ENCODE data around the gene BCAN.

The BCAN gene

DNA sequence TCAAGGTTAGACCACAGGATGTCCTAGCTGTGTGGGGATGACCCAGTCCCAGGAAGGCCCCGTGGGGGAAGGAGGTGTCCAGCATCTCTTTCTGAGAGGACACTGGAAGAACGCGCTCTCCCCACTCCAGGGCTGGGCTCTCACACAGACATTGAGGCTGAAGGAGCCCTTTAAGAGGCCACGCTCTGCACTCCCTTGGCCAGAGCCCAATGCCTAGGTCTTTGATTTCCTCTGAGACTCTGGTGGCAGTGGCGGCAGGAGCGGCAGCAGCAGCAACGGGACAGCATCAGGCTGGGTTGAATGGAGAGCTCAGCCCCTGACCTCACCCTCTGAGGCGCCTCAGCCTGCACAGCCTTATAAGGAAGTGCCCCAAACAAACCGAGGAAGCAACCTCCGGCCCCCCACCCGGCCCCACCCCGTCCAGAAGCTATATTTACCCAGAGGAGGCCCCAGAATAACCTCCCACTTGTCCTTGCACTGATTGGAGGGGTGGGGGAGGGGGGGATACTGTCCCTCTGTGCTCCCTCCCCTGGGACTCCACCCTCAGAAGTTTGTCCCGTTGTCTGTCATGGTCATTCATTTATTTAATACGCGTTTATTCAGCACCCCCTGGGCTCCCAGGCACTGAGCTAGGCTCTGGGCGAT lies 23.0 kb downstream of the BCAN start:
- ChIA-PET POLR2A (no interaction called here), CTCF (interaction anchor here (0.9 to 13.1 kb wide), 11 partner anchors 9 to 225 kb away, joined by 3 to 409 read pairs (median 6); partner anchors contain the start of genes CRABP2, HAPLN2, ISG20L2 and METTL25B)
- TF ChIP-seq, protein P1, sequence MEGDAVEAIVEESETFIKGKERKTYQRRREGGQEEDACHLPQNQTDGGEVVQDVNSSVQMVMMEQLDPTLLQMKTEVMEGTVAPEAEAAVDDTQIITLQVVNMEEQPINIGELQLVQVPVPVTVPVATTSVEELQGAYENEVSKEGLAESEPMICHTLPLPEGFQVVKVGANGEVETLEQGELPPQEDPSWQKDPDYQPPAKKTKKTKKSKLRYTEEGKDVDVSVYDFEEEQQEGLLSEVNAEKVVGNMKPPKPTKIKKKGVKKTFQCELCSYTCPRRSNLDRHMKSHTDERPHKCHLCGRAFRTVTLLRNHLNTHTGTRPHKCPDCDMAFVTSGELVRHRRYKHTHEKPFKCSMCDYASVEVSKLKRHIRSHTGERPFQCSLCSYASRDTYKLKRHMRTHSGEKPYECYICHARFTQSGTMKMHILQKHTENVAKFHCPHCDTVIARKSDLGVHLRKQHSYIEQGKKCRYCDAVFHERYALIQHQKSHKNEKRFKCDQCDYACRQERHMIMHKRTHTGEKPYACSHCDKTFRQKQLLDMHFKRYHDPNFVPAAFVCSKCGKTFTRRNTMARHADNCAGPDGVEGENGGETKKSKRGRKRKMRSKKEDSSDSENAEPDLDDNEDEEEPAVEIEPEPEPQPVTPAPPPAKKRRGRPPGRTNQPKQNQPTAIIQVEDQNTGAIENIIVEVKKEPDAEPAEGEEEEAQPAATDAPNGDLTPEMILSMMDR (IDR thresholded peaks at IDR 0.05; ENCODE audit: insufficient read depth, low read length, missing control alignments): no peak
- no peak for DNase-seq (ENCODE audit: low read depth, low spot score)
- H3K4me3 ChIP-seq (ENCODE audit: low read depth, low read length): no peak overlapping the region

DNA sequence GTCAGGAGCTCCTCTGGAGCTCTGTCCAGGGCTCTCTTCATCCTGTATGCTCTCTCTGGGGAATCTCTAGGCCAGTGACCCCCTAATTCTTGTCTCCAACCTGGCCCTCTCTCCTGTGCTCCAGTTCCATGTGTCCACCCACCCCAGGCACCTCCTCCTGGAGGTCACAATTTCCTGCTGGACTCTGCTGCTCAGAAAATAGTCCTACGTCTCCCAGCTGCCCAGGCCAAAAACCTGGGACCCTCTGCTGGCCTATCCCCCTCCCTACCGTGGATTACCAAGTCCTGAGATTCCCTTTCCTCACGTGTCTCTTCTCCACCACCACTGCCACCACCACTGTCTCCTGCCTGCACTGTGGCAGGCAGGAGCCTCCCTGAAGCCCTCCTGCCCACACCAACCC lies 23.6 kb downstream of the BCAN start:
- POLR2A ChIA-PET: no interaction called here
- CTCF ChIA-PET: interaction anchor here (0.9 to 13.1 kb wide), 10 partner anchors 8 to 59 kb away, joined by 3 to 409 read pairs (median 6); partner anchors contain the start of genes CRABP2, HAPLN2, ISG20L2 and METTL25B
- no peak for DNase-seq (ENCODE audit: low read depth, low spot score)
- H3K4me3 ChIP-seq (ENCODE audit: low read depth, low read length): no peak overlapping the region
- TF ChIP-seq, protein P1 (IDR thresholded peaks at IDR 0.05; ENCODE audit: insufficient read depth, low read length, missing control alignments): no peak

DNA sequence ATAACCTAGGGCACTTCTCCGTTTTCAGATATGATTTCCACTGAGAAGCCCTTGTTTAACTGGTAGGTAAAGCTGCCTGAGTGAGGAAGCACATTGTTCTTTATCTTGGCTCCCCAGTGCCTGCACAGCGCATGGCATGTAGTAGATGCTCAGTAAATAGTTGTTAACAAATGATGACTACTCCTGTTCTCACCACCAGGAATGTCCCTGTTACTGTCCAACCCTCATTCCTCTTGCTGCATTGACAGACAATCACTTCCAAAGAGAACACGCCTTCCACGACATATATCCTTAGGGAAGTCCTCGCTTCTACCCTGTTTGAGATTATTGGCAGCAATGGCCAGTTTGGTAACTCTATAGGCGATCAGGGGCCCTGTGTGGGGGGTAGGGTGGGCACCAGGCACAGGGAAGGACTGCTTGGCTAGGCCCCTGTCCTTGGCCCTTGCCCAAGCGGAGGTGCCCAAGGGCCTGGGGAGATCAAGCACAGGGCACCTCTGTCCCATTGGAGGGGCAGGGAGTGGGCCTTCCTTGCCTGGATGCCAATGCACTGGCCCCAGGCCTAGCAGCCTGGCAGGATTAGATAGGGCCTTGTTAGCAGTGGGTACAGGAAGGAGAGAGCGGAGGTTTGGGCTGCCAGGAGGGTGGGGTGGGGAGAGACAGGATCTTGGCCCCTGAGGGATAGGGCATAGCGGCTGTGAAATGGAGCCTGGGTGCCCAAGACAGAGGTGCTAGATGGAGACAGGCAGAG lies 25.1 kb downstream of the BCAN start:
- TF ChIP-seq, protein P1 (IDR thresholded peaks at IDR 0.05; ENCODE audit: insufficient read depth, low read length, missing control alignments): no peak
- POLR2A ChIA-PET: interaction anchor here (1.2 kb wide), 1 partner anchor 10 kb away, joined by 3 read pairs; no protein-coding TSS in a partner anchor
- H3K4me3 ChIP-seq (ENCODE audit: low read depth, low read length): no peak overlapping the region
- no peak for DNase-seq (ENCODE audit: low read depth, low spot score)
- CTCF ChIA-PET: interaction anchor here (0.7 to 13.1 kb wide), 10 partner anchors 7 to 57 kb away, joined by 3 to 409 read pairs (median 7); partner anchors contain the start of genes HAPLN2, ISG20L2, METTL25B and NES

DNA sequence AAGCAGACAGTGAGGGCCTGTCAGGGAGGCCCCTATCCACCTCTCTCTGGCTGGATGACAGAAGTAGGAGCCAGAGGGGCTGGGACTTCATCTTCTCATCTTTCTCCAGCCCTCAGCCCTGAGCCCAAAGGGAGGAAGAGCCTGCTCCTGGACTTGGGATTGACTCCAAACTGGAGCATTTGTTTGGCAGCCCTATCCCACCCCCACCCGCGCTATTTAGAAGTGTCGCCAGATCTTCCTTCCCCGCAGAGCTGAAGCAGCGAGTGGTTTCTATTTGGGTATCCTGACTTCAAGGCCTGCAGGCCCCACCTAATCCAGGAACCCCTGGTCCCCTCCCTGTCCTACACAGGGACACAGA lies 25.7 kb downstream of the BCAN start:
- no peak for DNase-seq (ENCODE audit: low read depth, low spot score)
- H3K4me3 ChIP-seq (ENCODE audit: low read depth, low read length): no peak overlapping the region
- ChIA-PET POLR2A (interaction anchor here (0.7 to 1.2 kb wide), 2 partner anchors 9 to 61 kb away, joined by 3 read pairs; no protein-coding TSS in a partner anchor), CTCF (interaction anchor here (0.7 to 1.9 kb wide), 5 partner anchors 8 to 17 kb away, joined by 3 to 7 read pairs (median 6); partner anchors contain the start of gene NES)
- TF ChIP-seq, protein P1 (IDR thresholded peaks at IDR 0.05; ENCODE audit: insufficient read depth, low read length, missing control alignments): no peak

DNA sequence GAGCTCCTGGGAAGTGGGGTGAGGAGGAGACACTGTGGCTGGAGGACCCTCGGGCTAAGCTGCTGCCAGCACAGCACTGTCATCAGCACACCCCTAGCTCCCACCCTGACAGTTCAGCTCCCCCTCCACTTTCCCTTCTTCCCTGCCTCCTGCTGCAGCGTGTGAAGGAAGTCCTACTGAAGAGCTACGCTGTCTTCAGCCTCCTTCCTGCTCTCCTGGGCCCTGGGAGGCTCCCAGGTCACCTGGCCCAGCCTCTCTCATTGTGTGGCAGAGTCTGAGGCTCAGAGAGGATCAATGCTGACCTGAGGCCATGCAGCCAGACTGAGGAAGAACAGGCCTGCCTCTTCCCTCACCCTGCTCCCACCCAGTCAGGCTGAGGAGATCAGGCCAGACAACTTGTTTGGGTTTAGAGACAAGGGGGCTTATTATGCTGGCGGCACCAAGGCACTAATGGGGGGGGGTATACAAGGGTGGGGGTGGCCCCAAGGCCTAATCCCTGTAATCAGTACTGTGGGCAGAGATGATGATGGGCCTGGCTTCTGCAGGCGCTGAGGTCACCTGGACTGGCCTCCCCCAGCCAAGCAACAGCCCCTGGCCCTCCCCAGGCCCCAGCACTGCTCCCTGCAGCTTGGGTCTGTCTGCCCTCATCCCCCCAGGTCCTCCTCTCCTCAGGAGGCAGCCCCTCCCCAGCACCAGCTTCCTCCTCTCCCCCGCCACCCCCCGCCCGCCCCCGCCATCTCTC lies 26.2 kb downstream of the BCAN start:
- CTCF ChIA-PET: interaction anchor here (0.6 to 1.9 kb wide), 8 partner anchors 8 to 21 kb away, joined by 3 to 7 read pairs (median 5); partner anchors contain the start of gene NES
- H3K4me3 ChIP-seq (ENCODE audit: low read depth, low read length): no peak overlapping the region
- no peak for DNase-seq (ENCODE audit: low read depth, low spot score)
- TF ChIP-seq, protein P1 (IDR thresholded peaks at IDR 0.05; ENCODE audit: insufficient read depth, low read length, missing control alignments): no peak
- POLR2A ChIA-PET: interaction anchor here (0.7 to 1.2 kb wide), 2 partner anchors 9 to 61 kb away, joined by 3 read pairs; no protein-coding TSS in a partner anchor

All from AG04449 (cell line).